AG20443 (cell line): ENCODE data around the gene COX7A2.
A peak's percentile ranks its signal among the peaks of the same experiment; 100 is the strongest.

ENCODE experiments used
- DNase-seq: peaks from one replicate; pipeline ENCODE4 v3.0.0; 2012; ENCODE audit warnings: low spot score, mixed read lengths

COX7A2 gene

DNA sequence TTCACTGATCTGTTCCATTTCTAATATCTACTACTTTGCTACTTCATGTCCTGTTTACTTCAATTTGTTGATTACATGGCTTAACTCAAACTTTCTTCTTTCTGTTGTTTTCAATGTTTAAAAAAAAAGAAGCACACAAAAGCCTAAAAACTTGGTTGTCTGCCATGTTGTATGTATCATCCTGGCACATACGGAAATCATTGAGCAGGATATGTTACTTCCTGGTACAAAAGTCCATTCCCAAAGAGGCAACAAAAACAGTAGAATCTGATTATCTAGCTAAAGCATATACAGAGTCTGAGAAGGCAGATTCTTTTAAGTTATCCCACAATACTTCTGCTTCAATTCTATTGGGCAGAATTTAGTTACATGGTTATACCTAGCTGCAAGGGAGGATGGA lies 23.2 kb downstream of the COX7A2 start:
- no peak for DNase-seq

DNA sequence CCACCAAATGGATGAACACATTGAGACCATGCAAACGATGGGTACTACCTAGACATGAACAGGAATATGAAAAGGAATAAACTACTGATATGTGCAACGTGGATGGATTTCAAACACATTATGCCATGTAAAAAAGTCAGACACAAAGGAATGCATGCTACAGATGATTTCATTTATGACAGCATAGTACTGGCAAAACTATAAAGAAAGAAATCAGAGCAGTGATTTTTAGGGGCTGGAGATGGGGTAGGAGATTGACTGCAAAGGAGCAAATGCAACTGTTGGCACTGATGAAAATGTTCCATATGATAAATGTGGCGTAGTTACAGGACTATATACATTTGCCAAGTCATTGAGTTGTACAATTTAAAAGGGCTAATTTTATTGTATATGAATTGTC lies 24.3 kb downstream of the COX7A2 start:
- DNase-seq = no peak

DNA sequence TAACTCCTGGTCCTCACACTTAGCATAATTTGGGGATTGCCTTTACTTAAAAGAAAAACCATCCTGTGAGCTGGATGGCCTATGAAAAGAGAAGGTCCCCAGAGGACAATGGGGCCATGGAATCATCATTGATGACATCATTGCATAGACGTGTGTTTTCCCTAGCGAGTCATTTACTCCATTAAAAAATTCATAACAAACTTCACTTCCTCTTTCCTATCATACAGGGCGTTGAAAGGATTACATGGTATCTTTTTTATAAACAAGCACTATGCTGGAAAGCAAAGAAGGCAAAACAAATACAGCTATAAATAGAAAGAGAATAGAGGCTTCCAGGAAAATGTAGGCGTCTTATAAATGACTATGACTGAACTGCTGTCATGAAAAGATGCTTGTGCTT lies 26.4 kb downstream of the COX7A2 start:
- DNase-seq = peak; percentile 54

DNA sequence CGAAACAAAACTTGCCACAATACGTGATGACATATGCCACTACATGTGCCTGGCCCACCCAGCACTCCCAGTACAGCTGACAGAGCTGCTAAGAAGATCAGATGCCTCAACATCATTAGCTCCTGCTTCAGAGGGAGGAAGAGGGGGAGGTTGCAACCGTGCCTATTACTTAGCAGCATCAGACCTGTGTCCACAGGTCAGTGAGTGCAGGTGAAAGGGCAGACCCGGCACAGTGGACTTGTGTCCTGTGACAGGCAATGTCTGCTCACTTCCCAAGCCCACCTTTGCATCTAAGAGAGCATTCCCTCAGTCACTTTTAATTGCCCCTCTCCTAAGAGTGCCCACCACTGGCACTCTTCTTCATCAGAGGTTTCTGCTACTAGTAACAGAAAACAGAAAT lies 28.3 kb downstream of the COX7A2 start:
- DNase-seq = no peak

DNA sequence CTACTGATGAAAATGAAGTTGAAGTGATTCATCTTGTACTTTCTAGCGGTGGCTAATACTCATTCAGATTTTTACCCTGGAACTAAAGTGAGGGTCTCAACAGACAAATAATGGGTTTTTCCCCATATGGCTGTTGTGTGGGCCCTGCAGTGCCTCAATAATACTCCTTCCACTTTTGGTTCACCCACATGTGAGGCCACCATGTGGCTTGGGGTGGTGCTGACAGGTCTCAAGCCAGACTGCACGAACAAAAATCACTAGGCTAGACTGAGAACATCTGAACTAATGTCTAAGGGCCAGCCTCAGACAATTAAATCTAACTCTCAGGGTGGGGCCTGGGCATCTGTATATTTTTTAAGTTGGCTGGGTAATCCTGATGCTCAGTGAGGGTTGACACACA lies 29.9 kb downstream of the COX7A2 start:
- DNase-seq = no peak

DNA sequence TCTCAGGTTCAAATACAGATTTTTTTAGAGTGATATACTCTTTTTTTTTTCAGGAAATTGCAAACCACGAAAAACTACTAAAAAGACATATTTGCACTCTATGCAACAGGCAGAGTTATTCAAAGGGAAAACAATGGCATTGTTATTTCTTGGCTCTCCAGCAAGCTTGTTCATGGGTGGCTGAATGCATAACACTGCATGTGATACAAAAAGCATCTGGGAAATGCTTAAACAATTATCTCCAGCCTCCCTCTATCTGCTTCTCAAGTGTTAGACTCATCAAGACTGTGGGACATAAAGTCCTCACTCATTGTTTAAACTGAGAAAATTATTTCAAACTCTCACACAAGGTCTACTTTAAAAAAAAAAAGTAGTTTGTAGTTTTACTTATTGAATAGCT lies 30.5 kb downstream of the COX7A2 start:
- no peak for DNase-seq

DNA sequence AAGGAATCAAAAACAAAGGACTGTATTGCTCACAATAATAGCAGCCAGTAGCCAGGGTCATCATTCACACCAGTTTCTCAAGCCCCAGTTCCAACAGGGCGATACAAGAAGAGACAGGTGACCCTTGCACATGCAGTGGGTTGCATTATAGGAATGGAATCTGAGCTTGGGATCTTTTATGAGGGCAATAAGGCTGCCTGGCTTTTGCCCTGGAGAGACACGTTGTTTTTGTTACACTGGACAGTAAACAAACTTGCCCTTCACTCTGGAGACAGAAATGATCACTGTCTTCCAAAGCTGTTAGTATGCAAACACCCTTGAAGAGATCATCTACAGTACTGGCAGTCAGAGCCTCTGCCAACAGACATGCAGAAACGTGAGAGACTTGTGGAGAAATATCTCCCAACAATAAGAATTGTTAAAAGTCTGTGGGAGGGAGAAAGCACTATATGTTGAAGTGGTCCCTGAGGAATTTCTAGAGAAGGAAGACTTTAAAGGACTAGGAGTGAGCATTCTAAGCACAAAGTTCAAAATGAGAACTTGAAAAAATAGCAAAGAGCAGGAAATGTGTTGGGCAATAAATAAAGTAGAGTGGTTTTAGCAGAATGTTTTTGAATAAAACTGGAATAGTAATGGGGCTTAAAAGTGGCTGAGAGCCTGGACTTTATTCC lies 31.5 kb downstream of the COX7A2 start:
- DNase-seq = no peak

DNA sequence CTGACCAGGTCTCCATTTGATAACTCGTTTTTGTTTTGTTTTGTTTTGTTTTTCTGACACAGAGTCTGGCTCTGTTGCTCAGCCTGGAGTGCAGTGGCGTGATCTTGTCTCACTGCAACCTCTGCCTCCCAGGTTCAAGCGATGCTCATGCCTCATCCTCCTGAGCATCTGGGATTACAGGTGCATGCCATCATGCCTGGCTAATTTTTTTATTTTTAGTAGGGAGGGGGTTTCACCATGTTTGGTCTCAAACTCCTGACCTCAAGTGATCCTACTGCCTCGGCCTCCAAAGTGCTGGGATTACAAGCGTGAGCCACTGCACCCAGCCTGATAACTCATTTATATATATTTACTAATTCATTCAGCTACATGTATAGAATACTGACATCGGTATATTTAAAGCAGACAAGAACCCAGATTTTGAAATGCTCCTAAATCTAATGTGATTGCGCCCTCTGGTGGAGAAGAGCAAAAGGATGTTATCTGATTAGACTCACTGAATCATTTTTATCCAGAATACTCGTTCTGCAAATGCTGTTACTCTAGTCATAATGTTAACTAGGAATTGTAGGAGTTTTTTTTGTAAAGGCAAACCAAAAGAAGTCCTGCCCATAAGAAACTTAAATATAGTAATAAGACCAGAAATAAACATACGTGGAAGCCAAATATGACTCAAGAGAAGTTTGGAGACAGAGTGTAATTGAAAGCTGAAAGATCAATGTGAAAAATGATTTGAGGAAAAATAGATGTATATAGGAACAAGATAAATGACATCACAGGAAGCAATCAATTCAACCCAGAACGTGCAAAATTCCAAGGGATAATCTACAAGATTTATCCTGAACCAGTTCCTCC lies 32.5 kb downstream of the COX7A2 start:
- peak; percentile 38 for DNase-seq

DNA sequence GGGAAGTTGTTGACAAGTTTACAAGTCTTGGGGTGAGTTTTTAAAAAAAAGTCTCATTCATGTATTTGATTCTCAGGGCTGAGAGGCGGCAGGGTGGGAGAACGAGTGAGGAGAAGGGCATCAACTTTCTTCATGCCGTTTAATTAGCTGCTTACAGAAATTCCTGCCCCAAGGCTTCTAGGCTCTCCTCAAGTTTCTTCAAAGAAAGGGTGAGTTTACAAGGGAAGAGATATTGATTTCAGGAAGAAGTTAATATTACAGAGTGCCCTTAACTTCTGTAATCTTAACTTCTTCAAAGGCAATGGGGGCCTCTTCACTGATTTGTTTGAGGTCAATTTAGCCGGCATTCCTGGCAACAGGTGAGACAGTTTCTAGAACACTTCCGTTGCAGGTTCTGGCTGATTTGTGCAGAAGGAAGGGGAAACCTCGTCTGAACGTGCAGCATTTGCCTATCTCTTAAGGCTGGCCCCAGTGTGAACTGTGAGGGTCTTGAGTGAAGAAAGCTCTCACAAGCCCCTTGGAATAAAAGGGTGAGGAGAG lies 34.3 kb downstream of the COX7A2 start:
- no peak for DNase-seq

DNA sequence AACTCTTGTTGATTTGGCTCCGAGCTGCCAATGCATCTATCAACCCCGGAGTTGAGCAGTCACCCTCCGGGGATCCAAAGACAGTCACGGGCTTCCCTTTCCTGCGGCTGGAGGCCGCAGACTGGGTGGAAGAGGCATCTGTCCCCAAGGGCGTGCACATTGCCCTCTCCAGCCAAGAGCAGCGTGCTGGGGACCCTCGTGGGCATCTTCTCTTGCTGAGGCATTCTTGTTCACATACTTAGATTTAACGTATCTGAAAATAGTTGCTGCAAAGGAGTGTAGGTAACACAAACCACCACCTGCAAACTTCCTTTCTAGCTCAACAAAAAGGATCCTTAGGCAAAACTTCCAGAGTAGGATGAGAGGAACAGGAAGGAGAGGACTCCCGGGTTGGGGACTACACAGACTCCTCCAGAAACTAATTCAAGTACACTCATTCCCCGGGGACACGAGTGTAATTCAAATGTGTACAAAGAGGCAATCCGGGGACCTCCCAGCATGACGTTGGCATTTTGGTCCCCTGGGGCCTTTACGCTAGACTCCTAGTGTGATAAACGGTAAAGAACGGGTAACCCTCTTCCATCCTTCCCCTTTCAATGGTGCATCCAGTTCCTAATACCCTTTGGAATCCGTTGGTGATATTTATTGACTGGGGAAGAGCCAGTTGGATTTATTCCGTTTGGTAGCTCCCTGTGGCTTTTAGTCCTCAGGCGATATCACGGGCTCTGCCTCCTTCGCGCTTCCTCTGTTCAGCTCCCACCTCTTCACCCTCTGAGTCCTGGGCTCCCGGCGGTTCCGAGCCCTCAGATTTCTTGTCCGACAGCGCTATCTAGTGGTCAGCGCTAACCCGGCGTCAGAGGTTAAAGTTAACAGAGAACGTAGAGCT lies 35.1 kb downstream of the COX7A2 start:
- DNase-seq = peak; percentile 77

DNA sequence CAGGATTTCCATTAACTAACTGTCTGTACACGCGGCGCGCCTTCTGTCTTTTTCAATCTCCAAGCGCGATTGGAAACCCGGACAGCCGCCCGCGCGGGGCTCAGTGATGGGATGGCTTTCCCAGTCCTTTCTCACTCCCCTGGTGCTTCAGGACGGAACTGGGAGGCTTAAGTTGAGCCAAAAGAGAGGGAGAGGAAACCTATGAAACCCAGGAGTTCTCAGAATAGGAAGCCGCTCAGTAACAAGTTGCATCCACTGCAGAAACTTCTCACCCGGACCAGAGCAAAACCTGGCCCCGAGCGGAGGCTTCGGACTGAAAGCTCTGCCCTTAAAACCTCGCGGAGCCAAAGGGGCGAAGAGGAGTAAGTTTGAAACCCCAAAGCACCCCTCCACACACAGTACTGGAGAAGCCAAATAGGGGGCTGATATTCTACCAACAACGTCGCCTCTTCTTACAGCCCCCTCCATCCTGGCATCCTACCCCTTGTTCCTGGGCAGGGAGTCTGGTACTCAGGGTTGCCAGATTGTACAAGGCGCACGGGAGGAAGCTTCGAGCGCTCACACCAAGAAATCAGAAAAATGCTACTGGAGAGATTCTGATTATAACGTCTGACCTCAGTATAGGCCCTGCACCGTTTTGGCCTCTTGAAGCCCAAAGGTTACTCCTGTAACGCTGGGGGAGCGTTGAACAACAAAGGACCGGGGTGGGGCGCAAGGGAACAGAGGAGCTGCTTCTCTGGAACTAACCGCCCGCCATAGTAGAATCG lies 36.8 kb downstream of the COX7A2 start:
- no peak for DNase-seq

DNA sequence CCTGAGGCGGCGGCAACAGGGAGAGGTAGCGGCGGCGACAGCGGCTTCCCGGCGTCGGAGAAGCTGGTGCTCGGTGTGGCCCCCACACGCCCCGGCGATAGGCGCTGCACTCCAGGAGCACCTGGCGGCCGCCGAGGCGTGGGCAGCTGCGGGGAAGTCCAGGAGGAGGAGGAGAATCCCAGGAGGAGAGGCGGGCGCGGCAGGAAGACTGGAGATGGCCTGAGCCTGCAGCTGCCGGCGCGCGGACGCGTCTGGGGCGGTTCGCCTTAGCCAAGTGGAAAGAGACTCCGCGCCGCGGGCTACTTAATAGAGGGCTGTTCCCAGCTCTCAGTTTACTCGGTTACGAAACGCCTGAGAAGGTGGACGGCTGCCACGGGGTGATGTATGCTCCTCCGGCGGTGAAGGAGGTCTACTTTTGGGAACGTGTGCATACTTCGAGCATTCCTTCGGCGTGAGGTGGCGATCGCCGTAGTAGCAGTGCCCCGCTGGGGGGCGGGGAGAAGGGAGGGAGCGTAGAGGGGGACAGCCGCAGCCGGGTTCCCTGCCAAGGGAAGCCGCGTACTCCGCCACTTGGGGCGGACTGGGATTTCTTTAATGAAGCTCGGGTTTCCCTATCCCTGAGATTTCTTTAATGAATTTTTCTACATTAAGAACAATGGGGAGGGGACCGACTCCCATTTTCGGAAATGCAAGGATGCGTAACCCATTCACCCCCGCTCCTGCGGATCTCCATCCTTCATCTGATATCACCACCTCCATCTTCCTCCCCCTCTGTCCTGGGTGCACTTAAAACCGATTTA lies 37.6 kb downstream of the COX7A2 start, which contains the start of gene COL12A1:
Gene COL12A1, minus strand, starts transcription at position 278 of the 800 bp plus-strand sequence. CDS start 3,261 bp downstream, outside the sequence.
- DNase-seq = peak; percentile 96

DNA sequence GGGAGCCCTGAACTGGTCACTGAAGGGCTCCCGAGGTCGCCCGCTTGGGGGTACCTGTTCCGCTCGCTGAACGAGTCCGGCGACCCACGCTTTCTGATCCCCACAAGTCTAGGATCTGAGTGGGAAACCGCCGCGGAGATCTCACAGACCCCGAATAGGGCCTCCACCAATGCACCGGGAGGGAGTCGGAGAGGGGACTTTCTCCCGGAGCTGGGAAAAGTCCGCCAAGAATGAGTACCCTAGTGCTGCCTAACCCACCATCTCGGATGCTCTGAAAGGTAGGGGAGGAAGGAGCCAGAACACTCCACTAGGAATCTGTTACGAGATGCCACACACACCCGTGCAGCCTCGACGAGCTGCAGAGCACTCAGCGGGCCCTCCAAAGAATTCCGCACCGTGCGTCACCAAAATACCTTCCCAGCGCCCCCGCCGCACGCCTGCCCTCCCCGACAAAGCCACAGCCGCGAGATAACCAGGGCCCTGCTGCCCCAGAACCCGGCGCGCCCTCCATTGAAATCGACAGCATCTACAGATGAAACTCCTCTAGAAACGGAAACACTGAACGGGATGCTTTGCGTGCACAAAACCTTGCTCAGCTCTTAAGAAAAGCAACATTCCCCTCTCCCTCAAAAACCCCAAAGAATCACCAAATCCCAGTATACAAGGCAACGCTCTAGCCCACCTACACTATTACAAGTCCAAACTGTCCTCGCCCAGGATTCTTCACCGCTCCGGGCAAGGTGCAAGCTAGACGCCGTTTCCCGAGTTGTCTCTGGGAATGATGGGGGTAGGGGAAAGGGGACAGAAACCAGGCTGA lies 38.4 kb downstream of the COX7A2 start:
- peak; percentile 65 for DNase-seq

DNA sequence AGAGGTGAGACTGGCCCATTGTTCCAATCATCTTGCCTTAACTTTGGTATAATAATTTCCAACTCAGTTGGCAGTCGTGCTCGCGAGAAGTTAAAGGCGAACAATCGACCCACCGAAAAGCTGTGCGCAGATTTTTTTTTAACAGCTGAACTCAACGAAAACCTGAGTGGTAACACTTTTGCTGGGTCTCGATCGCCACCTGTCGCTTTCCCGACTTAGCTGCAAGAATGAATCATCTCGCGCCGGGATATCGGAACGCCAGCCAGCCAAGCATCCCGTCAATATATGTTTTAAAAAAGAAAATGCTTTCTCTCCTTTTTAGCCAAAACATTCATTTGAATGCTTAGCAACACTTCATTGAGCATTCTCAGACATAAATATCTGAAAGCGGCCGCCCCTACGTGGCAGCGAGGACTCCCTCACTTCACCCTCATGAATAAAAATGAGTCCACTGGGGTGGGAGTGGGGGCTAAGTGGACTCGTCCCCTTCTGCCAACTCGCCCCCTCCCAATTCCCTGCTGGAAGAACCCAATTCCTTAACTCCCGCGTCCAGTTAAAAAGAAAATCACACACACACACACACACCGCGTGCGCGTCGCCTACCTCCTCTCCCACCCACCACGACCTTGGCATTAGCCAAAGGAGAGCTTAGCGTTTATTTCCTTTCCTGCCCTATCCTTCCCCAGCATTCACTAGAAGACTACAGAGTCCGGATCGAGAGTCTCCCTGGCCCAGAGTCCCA lies 39.2 kb downstream of the COX7A2 start:
- peak; percentile 73 for DNase-seq

DNA sequence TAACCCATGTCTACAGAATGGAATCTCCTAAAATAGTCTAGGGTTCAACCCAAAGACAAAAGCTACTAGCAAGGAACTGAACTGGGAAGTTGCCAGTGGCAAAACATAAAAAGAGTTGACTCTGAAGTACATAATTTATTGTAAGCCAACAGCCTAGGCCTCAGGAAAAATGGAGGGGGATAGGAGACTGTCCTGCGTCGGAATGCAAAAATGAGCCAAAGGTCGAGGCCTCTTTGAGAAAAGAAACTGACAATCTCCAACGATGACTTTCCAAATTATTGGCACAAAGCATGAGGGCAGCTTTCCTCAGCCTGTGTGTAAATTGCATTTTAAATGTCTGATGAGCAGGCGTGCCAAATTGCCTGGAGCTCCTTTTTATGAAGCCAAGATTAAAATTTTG lies 39.9 kb downstream of the COX7A2 start:
- DNase-seq = no peak

DNA sequence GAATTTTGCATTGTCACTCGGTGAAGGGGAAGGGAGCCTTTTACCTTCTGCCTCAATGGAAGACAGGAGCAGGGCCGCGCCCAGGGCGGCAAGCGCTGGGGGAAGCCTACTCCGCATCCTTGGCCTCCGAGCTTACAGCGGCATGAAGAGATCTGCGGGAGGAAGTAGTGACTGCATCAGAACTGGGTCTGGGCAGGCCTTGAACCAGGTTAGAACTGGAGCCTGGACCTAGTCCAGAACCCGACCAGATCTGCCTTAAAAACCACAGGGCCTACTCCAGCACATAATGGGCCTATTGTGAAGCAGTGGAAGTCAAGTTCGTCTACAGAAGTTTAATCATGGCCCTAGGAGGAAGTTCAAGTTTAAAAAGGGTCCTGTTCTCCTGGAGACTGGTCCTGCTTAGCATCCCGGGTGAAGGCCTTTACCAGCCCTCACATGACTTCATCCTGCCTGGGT lies 40.9 kb downstream of the COX7A2 start:
- no peak for DNase-seq

DNA sequence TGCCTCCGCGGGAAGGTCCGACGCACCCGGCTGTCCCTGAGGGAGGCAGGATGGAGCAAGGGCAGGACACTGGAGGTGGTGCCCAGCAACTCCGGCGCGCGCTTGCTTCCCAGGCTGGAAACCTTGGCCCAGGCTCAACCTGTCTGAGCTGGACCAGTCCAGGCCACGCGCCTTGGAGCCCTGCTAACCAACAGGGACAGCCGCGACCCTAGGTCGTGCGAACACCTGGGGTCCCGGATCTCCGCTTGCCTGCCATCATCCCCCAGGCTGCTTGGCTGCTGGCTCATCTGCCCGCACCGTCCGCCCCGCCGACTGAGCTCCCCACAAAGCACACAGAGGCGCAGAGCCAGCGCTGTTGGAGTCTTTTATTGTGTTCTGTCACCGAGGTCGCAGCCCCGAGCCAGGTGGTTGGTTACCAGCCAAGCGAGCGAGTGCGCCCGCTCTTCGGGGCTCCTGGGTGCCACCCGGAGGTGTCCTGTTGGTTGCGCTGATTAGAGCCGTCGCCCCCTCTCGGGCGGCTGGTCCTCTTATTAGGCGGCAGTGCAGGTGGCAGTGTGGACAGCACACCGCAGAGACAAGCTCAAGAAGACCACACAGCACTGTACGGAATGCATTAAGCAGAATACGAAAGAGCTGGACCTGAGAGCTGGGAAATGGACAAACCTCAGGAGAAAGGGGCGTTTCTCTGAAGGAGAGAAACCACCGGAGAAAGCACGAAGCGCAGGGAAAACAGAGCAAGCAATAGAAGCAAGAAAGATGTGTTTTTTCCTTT lies 41.5 kb downstream of the COX7A2 start:
- no peak for DNase-seq

DNA sequence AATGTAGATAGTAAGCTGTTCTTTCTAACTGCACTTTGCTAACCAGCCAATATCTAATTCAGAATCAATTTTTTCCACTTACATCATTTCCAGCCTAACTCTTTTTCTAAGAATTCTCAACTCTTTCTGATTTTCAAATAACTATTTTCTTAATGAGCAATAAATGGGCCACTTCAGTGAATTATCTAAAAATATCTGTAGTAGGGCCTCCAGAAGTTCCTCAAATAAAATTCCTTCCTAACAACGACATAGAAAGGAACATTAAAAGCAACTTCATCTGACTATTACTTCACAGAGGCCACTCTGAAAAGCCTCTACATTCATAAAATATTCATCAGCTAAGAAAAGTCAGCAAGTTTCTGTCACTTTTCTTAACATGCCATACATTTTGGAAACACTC lies 42.6 kb downstream of the COX7A2 start:
- DNase-seq = no peak
